OCI-LY1 (cell line): ENCODE measurements around the gene SLC4A11.

Experiments used
- H2AFZ ChIP-seq: fragments of 200-600 bp; sonication (generic), shearing (Covaris generic); 2 replicates; pipeline ENCODE4 v1.6.0; 2014; ENCODE audit warnings: antibody characterized with exemption, mild to moderate bottlenecking, low read length
- H3F3A ChIP-seq: fragments of 200-600 bp; sonication (generic), shearing (Covaris generic); 2 replicates; pipeline ENCODE4 v1.6.0; 2014; ENCODE audit warnings: mild to moderate bottlenecking, antibody characterized with exemption, low read length, moderate library complexity; ENCODE audit not compliant: insufficient read depth
- H3K27ac ChIP-seq: fragments of 200-600 bp; sonication (generic); 2 replicates; pipeline ENCODE4 v1.5.1; 2014; ENCODE audit warnings: low read length, mixed run types, mild to moderate bottlenecking, low read depth; ENCODE audit not compliant: poor library complexity, severe bottlenecking
- H3K27me3 ChIP-seq: fragments of 200-600 bp; sonication (generic); 2 replicates; pipeline ENCODE4 v1.6.0; 2014; ENCODE audit warnings: antibody characterized with exemption, mild to moderate bottlenecking, low read length, moderate library complexity; ENCODE audit not compliant: insufficient read depth
- H3K36me3 ChIP-seq: fragments of 200-600 bp; sonication (generic); 2 replicates; pipeline ENCODE4 v1.6.1; 2014; ENCODE audit warnings: mild to moderate bottlenecking, antibody characterized with exemption, low read length, moderate library complexity, mixed read lengths; ENCODE audit not compliant: insufficient read depth
- H3K4me1 ChIP-seq: fragments of 200-600 bp; sonication (generic); 2 replicates; pipeline ENCODE4 v1.5.1; 2014; ENCODE audit warnings: mild to moderate bottlenecking, low read length, moderate library complexity; ENCODE audit not compliant: insufficient read depth, severe bottlenecking
- H3K4me2 ChIP-seq: fragments of 200-600 bp; sonication (generic), shearing (Covaris generic); 2 replicates; pipeline ENCODE4 v1.6.1; 2014; ENCODE audit warnings: low read length
- H3K4me3 ChIP-seq: fragments of 200-600 bp; sonication (generic); 2 replicates; pipeline ENCODE4 v1.5.1; 2014; ENCODE audit warnings: low read length, low read depth, mild to moderate bottlenecking, mixed read lengths; ENCODE audit not compliant: poor library complexity, severe bottlenecking
- H3K79me2 ChIP-seq: fragments of 200-600 bp; shearing (Covaris generic); 2 replicates; pipeline ENCODE4 v1.6.1; 2016; ENCODE audit warnings: mixed run types, low read length, mixed read lengths; ENCODE audit not compliant: insufficient read depth
- H3K9ac ChIP-seq: fragments of 200-600 bp; sonication (generic), shearing (Covaris generic); 2 replicates; pipeline ENCODE4 v1.6.1; 2014; ENCODE audit warnings: mild to moderate bottlenecking, low read length, mixed read lengths
- H3K9me2 ChIP-seq: fragments of 200-600 bp; sonication (generic), shearing (Covaris generic); 2 replicates; pipeline ENCODE4 v1.6.1; 2014; ENCODE audit warnings: low read depth, mild to moderate bottlenecking, low read length, mixed read lengths
- H3K9me3 ChIP-seq: fragments of 200-600 bp; shearing (Covaris generic); 2 replicates; pipeline ENCODE4 v1.6.1; 2014; ENCODE audit warnings: low read length, mixed read lengths
- H4K20me1 ChIP-seq: fragments of 200-600 bp; sonication (generic), shearing (Covaris generic); 2 replicates; pipeline ENCODE4 v1.6.0; 2016; ENCODE audit warnings: mild to moderate bottlenecking, low read length; ENCODE audit not compliant: insufficient read depth
- EZH2 ChIP-seq: fragments of 200-600 bp; sonication (generic), shearing (Covaris generic); IDR thresholded peaks from 2 replicates; pipeline ENCODE4 v1.8.0; 2017; ENCODE audit warnings: borderline replicate concordance, mixed run types, mild to moderate bottlenecking, antibody characterized with exemption, low read length, moderate library complexity, mixed read lengths
- TF ChIP-seq, protein P1 (sequence below): fragments of 200-600 bp; sonication (generic), shearing (Covaris generic); IDR thresholded peaks from 2 replicates; pipeline ENCODE4 v1.5.1; 2017; ENCODE audit warnings: mild to moderate bottlenecking, antibody characterized with exemption, low read length, moderate library complexity, mixed read lengths

The SLC4A11 gene

DNA sequence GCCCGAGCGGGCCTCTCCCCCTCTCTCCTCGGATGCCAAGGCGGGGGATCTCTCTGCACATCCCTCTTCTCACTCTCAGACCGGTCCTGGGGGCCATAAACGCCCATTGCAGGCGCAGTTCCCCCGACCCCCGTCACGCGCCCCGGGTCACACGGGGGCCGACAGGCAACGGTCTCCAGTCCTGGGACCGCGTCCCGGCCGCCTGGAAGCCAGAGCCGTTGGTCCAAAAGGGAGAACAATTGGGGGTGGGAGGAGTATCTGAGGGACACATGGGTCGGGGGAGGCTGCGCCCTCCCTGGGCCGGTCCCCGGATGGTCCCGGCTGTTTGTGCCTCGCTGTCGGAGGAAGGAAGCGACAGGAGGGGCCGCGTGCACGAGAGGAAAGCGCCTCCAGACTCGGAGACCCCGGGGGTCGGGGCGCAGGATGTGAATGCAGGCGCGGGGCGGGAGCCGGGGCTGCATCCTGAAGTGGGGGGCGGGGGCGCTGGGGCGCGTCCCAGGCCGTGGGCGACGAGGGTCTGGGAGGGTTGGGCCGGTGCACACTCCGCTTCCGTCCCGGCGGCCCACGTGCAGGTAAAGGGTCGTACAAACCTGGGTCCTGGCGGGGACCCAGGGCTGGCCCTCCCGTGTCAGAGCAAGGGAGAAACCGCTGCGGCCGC is 903 bp downstream of the SLC4A11 start:
- 0 out of 2 replicates have a peak, but pooled peaks cover 13% of the 10 kb centered on the region for H3K27me3 ChIP-seq
- H3K36me3 ChIP-seq: no peaks in the 10 kb centered on the region
- H3K9me3 ChIP-seq: no peaks in the 10 kb centered on the region
- no peaks in the 10 kb centered on the region for H3K9me2 ChIP-seq
- no peaks in the 10 kb centered on the region for H4K20me1 ChIP-seq
- no peaks in the 10 kb centered on the region for H3F3A ChIP-seq
- no peaks in the 10 kb centered on the region for H3K79me2 ChIP-seq
- TF ChIP-seq, protein P1, sequence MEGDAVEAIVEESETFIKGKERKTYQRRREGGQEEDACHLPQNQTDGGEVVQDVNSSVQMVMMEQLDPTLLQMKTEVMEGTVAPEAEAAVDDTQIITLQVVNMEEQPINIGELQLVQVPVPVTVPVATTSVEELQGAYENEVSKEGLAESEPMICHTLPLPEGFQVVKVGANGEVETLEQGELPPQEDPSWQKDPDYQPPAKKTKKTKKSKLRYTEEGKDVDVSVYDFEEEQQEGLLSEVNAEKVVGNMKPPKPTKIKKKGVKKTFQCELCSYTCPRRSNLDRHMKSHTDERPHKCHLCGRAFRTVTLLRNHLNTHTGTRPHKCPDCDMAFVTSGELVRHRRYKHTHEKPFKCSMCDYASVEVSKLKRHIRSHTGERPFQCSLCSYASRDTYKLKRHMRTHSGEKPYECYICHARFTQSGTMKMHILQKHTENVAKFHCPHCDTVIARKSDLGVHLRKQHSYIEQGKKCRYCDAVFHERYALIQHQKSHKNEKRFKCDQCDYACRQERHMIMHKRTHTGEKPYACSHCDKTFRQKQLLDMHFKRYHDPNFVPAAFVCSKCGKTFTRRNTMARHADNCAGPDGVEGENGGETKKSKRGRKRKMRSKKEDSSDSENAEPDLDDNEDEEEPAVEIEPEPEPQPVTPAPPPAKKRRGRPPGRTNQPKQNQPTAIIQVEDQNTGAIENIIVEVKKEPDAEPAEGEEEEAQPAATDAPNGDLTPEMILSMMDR: no peak
- no peak for TF ChIP-seq EZH2
- peak overlapping the region; percentile 9; the same call in 1 of the 2 replicates for H3K9ac ChIP-seq
- H2AFZ ChIP-seq: no peak overlapping the region
- peak overlapping the region; percentile 71 for H3K4me2 ChIP-seq
- peaks cover 4% of the 10 kb centered on the region for H3K4me1 ChIP-seq
- H3K4me3 ChIP-seq: peak overlapping the region; percentile 68
- H3K27ac ChIP-seq: no peak overlapping the region

DNA sequence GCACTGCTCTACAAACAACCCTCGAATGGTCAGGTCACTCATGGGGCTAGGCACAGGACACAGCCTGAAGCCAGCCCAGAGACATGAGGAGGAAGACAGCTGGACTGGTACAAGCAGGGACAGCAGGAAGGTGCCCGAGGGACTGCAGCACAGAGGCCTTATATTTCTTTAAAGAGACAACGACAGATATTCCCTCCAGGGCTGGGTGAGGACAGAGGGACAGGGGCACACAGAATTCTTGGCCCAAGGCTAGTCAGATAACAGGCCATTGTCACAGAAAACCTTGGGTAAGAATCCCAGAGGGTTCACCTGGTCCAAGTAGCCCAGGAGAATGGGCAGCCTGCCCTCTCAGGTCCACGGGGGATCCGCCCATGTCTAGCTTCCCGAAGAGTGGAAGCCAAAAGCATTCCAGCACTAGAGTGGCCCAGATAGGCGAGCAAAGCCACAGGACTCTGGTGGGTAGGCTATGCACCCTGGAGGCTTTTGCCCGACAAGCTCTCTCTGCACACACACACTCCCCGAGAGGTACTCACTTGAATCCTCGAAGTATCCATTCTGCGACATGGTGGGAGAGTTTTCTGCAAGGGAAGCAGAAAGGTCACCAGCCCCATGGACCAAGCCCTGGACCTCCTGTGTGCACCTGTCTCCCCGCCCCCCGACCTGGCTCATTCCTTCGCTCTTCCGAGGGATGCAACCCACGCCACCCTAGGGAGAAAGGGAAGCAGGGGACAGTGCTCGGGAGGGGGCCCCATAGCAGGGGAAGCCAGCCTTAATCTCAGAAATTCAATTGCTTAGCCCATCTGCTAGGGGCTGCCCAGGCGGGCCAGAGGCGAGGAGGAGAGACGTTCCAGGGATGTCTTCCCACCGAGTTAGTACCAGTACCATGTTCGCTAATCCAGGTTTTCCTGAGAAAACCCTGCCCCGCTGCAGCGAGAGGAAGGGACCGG is 1.7 kb downstream of the SLC4A11 start:
- Histone ChIP-seq H3K79me2 (no peaks in the 10 kb centered on the region), H3K27me3 (0 out of 2 replicates have a peak, but pooled peaks cover 13% of the 10 kb centered on the region), H3K4me1 (peaks cover 4% of the 10 kb centered on the region), H3K27ac (no peak overlapping the region), H3K4me3 (peak overlapping the region; percentile 68), H3K9ac (no peak overlapping the region), H3F3A (no peaks in the 10 kb centered on the region), H3K9me3 (no peaks in the 10 kb centered on the region), H3K4me2 (peak overlapping the region; percentile 71), H3K9me2 (no peaks in the 10 kb centered on the region), H3K36me3 (no peaks in the 10 kb centered on the region), H2AFZ (no peak overlapping the region), H4K20me1 (no peaks in the 10 kb centered on the region)
- no peak for TF ChIP-seq EZH2
- TF ChIP-seq, protein P1: no peak

DNA sequence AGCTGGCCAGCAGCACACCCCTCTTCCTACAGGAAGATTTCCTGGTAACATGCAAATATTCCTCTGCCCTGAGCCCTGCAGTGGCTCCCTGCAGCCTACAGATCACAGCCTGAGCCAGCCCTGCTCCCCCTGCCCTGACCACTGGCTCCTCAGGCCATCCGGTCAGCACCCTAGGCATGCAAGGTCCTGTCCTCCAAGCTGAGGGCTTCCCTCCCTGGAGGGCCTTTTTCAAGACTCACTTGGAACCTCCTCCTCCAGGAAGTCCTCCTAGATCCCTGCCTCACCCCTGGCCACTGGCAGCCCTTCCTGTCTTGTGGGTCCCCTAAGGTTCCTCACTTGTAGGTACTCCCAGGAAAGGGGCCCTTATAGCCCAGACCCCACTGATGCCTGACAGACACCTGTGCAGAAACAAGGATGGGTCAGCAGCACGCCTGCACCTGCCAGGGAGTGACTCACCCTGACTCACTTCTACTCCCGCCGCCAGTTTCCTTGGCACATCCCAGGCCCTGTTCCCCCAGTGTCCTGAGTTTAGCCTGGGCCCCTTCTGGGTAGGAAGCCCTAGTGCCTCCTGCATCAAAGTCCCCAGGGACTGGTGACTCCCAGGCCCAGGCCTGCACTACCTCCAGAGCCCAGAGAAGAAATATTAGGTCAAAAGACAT is 3.2 kb downstream of the SLC4A11 start:
- no peak overlapping the region for H2AFZ ChIP-seq
- no peak overlapping the region for H3K4me2 ChIP-seq
- 0 out of 2 replicates have a peak, but pooled peaks cover 13% of the 10 kb centered on the region for H3K27me3 ChIP-seq
- H3K27ac ChIP-seq: no peak overlapping the region
- TF ChIP-seq, protein P1: no peak
- TF ChIP-seq EZH2: no peak
- H3K4me1 ChIP-seq: peaks cover 4% of the 10 kb centered on the region
- no peaks in the 10 kb centered on the region for H3K79me2 ChIP-seq
- no peak overlapping the region for H3K9ac ChIP-seq
- no peaks in the 10 kb centered on the region for H3K36me3 ChIP-seq
- H3K9me2 ChIP-seq: no peaks in the 10 kb centered on the region
- no peaks in the 10 kb centered on the region for H3K9me3 ChIP-seq
- H3K4me3 ChIP-seq: no peak overlapping the region
- no peaks in the 10 kb centered on the region for H3F3A ChIP-seq
- H4K20me1 ChIP-seq: no peaks in the 10 kb centered on the region
